GM10266 (cell line): ENCODE results near the gene NKX2-1.

Experiments
- DNase-seq: peaks from one replicate; pipeline ENCODE4 v3.0.0; 2012; ENCODE audit errors: extremely low spot score
- CTCF ChIP-seq: IDR thresholded peaks from 2 replicates; pipeline ENCODE4 v1.5.1; 2012; ENCODE audit warnings: mild to moderate bottlenecking, low read depth; ENCODE audit not compliant: control insufficient read depth, insufficient read depth; ENCODE audit errors: missing control alignments

Gene NKX2-1

DNA sequence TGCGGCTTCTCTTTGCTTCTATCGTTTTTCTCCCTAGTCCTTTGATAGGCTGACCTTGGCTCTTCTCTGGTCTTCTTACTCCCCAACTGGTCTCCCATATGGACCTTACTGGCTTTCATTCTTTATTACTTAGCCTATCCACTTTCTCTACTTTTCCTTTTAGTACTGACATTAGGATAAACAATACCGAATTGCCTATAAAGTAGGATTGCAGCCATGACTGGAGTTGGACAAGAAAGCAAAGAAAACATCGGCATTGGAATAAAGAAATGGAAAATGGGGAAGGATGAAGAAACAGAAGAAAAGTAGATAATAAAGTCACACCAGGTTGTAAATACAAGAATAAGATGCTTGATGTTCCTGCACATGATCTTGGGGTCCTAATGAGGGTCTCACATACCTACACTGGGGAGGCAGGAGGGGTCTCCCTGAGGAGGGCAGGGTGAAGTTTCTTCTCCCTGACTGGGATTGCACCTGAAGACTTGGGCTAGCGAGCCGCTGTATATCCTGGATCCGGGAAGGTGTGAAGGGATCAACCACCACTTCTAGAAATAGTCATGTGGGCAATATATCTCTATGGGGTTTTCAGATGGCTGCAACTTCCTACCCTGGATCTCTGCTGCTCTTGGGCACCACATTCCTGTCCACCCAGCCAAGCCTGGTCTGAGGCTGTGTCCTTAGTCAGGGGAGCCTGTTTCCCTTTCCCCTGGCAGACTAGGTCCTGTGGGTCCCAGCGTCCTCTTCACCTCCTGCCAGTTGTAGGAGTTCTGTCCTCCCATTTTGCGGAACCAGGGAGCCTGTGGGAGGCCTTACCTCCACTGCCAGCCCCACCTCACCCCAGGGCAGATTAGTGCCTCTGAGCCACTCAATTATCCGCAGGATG, 13.1 kb downstream of the NKX2-1 start:
- DNase-seq: peak; percentile 17
- no peak for TF ChIP-seq CTCF

DNA sequence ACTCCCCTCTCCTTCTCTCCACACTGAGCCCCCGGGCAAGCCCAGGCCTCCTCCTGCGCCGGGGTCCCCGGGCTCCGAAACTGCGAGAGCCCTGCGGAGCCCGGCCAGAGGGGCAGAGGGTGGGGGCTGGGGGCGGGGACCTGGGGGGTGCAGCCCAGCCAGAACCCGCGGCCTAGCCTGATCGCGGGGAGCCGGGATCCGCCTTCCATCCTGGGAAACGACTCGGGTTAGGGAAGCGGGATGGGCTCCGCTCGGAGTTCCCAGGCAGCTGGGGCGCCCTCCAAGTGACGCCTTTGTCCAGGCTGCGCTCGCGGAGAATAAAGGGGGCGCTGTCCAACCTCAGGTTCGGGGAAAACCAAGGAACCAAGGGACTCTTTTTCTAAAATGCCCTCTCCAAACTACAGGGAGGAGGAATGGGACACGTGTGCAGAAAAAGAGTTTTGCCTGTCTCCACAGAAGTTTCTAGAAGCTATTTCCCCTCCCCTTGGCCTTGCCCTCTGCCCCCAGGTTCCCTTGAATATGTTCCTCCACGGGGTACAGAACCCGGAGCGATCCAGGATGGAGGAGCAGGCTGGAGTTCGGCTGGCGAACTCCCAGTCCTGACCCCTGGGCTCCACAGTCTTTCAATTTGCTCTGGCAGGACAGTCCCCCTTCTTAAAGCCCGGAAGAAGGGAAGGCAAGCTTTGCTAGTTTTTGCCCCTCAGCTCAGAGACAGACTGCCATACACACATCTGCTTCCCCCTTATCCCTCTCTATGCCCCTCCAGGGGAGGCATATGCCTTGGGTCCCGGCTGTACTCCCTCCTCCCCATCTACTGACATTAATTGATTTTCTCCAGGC, 13.9 kb downstream of the NKX2-1 start:
- no peak for TF ChIP-seq CTCF
- DNase-seq: no peak

DNA sequence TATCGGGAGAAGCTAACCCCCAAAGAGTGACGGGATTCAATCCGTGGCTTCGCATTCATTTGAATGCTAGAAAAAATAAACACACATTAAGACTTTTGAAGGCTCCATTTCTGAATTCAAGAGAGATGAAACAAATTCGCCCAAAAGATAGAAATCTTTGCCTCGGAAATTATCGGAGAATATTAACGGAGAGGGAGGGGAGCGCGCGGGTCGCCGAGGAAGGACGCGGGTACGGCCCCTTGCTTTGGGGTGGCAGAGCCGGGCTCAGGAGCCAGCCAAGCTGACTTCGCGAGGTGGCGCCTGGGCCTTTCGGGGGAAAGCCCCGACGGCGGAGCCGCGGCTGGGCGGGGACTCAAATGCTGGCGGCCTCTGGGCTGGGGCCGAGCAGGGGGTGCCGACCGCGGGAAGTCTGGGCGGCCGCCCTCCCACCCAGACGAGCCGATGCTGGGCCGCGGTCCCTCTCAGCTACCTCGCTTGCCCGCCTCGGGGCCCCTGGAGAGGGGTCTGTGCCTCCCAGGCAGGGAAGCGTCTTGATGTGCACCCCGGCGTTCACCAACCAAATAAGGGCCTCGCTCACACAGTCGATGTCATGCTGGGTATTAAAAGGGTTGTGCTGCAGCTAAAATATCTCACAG, 14.7 kb downstream of the NKX2-1 start:
- peak; percentile 63 for DNase-seq
- TF ChIP-seq CTCF: no peak

DNA sequence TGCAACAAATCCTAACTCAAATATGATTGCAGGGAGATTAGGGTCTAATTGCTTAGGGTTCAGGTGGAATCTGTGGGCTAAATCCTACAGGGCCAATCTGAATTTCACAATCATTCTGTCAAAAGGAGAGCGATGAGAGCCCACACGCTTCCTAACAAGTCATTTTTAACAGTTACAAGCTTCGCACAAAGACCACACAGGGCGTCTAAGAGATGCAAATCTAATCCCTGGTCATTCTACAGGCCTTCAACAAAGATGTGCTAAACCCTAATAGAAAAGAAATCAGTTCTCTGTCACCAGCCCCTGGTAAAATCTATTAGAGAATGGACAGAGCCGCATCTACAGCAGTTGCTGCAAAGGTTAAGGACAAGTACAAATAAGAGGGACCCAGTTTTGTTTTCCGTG, 15.3 kb downstream of the NKX2-1 start:
- TF ChIP-seq CTCF: no peak
- DNase-seq: peak; percentile 15

DNA sequence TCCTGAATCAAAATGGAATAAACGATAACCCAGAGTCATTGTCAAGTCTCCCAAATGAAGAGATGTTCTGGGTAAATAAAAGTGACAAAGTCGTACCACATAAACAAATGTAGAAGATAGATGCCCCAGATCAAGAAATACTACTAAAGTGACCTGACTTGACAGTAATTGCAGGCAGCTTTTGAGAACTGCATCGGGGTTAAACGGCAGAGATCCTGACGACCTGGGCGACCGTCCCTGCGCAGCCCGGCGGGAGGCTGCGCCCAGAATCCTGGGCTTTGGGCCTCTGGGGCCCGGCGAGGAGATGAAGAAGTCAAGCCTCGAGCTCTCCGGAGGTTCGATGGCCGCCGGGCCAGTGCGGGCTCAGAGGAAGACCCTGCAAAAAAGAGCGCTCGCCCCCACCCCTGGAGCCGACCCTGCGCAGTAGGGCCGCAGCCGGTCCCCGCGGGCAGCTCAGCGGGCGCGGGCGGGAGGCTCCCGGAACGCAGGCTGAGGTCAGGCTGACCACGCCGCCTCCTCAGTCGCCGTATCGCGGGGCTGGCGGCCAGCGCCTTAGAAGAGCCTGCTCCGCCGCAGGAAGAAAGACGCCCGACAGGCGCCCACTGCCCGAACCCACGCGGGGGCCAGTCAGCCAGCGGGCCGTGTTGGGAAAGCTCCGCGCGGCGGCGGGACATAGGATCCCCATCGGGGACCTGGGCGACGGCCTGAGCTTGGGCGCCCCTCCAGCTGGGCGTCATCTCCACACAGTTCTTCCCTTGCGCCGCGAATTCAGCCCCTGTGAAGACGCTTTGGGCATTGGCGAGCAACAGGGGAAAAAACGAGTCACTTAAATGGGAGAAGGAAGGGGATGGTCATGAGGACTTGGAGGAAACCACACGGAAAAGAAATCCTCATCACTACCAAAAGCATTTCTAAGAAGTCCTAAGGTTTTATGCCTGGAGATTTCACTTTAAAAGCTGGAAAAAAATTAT, 16.0 kb downstream of the NKX2-1 start:
- peak; percentile 9 for DNase-seq
- TF ChIP-seq CTCF: no peak

GRCh38 chr14:36502558-36503508, 17.2 kb downstream of the NKX2-1 start:
- TF ChIP-seq CTCF: no peak
- DNase-seq: no peak
